SJSA1 (cell line): ENCODE data around the gene PELI1. TPM values are rescaled to one million over a fixed set of nuclear protein-coding genes. Genes with fewer than 3 reads are reported as not detected.
A peak's percentile ranks its signal among the peaks of the same experiment; 100 is the strongest.

ENCODE experiments used
- DNase-seq, 2 experiments: peaks; one replicate each; pipeline ENCODE4 v3.0.0-alpha.2; 2015 to 2020; ENCODE audit warnings: low spot score in 2 of 2, low read depth in 1 of 2
- H3K27ac ChIP-seq: fragments of 250-450 bp; sonication (Bioruptor Pico); 2 replicates; pipeline ENCODE4 v1.5.1; 2020; ENCODE audit warnings: mild to moderate bottlenecking, moderate library complexity
- H3K27me3 ChIP-seq: fragments of 250-450 bp; sonication (Bioruptor Pico); replicated peaks from 2 replicates; pipeline ENCODE4 v1.5.1; 2020; ENCODE audit warnings: mild to moderate bottlenecking, moderate library complexity
- H3K36me3 ChIP-seq: fragments of 250-450 bp; sonication (Bioruptor Pico); 2 replicates; pipeline ENCODE4 v1.5.1; 2020; ENCODE audit warnings: mild to moderate bottlenecking
- H3K4me1 ChIP-seq: fragments of 250-450 bp; sonication (Bioruptor Pico); replicated peaks from 2 replicates; pipeline ENCODE4 v1.6.1; 2021; ENCODE audit warnings: mild to moderate bottlenecking
- H3K4me3 ChIP-seq: fragments of 250-450 bp; sonication (Bioruptor Pico); 2 replicates; pipeline ENCODE4 v1.5.1; 2020; ENCODE audit warnings: mild to moderate bottlenecking
- H3K9me3 ChIP-seq: fragments of 250-450 bp; sonication (Bioruptor Pico); replicated peaks from 2 replicates; pipeline ENCODE4 v1.5.1; 2020; ENCODE audit warnings: mild to moderate bottlenecking
- total RNA-seq: library from RNA; depleted of rRNA; stranded (reverse); fragments of >200 nt; shearing (Covaris generic); gene quantifications from 2 replicates; pipeline ENCODE4 v1.2.3, GENCODE V29; 2014

Gene PELI1
- total RNA-seq, 1 experiment from 2014 or later: 10.4 TPM

DNA sequence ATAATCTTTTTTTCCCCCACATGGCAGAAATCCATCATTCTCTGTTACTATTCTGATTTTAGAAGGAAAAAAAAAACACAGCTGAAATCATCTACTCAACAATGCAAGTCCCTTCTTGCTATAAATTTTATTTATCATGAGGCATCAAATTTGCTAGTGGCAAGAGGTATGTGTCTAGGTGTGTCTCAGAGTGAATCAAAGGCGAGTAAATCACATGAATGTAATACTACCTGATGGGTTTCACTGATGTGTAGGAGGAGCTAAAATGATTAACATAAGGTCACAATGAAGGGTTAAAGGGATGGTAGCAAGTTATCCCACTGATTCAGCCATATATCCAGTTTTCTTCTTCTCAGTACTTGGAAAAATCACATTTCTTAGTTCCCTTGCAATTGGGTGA is 24.5 kb upstream of the PELI1 start:
- H3K27me3 ChIP-seq: no peaks in the 10 kb centered on the region
- no peaks in the 10 kb centered on the region for H3K9me3 ChIP-seq
- 0 out of 2 replicates have a peak, but pooled peaks cover 3% of the 10 kb centered on the region for H3K4me1 ChIP-seq
- no peak overlapping the region for H3K4me3 ChIP-seq
- no peak overlapping the region for H3K27ac ChIP-seq
- no peaks in the 10 kb centered on the region for H3K36me3 ChIP-seq
- no peak for DNase-seq

DNA sequence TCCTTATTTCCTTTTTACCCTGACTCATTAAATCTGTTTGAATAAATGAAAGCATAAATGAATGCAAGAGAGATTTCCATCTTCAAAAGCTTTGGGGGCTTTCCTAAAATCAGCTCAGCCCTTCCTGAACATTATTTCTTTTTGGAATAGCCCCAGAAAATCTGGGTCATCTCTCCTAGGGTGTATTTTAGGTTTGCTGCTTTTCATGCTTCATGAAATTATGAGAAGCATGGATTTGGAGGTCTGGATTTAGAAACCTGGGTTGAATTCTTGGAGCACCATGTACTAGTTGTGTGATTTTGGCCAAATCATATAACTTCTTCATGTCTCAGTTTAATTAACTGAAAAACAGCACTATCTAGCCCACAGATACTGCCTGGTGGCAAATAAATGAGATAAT is 24.0 kb upstream of the PELI1 start:
- Histone ChIP-seq H3K9me3 (no peaks in the 10 kb centered on the region), H3K4me3 (no peak overlapping the region), H3K4me1 (0 out of 2 replicates have a peak, but pooled peaks cover 3% of the 10 kb centered on the region), H3K36me3 (no peaks in the 10 kb centered on the region), H3K27me3 (no peaks in the 10 kb centered on the region), H3K27ac (no peak overlapping the region)
- no peak for DNase-seq

DNA sequence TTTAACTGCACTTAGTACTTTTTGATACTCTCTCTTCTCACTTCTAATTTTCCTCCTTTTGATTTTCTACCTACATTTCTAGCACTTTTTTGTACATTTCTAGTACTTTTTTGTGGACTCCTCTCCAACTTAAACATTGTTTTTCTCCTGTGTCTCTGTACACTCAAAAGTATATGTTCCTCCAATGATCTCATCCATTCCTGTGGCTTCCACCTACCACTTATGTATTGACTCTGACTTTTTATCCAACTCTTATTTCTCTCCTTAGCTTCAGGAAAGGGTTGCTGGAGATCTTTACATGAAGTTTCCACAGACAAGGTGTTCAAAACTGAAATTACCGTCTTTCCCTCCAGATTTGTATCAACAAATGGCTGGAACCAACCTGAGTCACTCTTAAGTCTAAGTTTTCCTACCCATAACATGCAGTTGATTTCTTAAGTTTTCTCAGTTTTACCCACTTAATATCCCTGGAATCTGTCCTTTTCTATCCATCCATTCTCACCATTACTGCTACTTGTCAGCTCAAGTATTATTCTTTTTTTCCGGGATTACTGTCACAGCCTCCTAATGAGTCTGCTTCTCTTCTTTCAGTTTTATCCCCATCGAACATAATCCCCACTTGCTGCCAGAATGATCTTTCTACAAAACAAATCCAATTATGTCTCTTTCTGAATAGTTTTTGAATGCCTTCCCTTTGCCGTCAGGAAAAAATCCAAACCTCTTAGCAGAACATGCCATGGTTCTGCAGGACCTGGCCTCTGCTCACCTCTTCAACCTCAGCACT is 22.6 kb upstream of the PELI1 start:
- H3K4me3 ChIP-seq: no peak overlapping the region
- H3K27ac ChIP-seq: no peak overlapping the region
- H3K36me3 ChIP-seq: no peaks in the 10 kb centered on the region
- no peaks in the 10 kb centered on the region for H3K9me3 ChIP-seq
- no peaks in the 10 kb centered on the region for H3K27me3 ChIP-seq
- no peak for DNase-seq
- H3K4me1 ChIP-seq: 0 out of 2 replicates have a peak, but pooled peaks cover 3% of the 10 kb centered on the region

DNA sequence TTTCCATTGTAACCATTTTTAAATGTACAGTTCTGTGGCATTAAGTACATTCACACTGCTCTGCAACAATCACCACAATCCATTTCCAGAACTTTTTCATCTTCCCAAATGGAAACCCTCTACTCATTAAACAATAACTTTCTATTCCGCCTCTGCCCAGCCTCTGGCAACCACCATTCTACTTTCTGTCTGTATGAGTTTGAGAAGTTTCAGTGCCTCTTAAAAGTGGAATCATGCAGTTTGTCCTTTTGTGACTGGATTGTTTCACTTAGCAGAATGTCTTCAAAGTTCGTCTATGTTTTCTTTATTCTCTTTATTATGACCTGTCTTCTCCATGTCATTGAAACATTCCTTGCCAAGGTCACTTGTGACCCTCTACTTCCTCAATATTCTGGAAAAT is 22.0 kb upstream of the PELI1 start:
- H3K4me1 ChIP-seq: 0 out of 2 replicates have a peak, but pooled peaks cover 3% of the 10 kb centered on the region
- H3K4me3 ChIP-seq: no peak overlapping the region
- H3K9me3 ChIP-seq: no peaks in the 10 kb centered on the region
- no peaks in the 10 kb centered on the region for H3K36me3 ChIP-seq
- H3K27me3 ChIP-seq: no peaks in the 10 kb centered on the region
- DNase-seq: no peak
- no peak overlapping the region for H3K27ac ChIP-seq

DNA sequence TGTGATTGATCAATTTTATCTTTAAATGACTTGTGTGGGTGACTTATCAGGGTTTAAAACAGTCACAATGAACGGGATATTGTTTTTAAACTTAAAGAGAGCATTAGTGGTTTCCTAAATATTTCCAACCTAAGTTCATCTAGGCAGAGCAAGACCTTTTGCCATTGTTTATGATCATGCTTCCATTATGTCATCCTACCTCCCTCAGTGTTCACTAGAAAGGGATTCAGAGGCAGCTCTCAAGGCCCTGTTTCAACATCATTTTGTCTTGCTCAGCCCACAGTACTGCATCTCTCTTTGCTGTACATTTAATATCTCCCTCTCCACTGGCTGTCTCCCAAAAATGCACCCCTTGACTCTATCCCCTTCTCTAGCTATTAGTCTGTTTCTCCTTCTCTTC is 21.5 kb upstream of the PELI1 start:
- no peaks in the 10 kb centered on the region for H3K9me3 ChIP-seq
- H3K27me3 ChIP-seq: no peaks in the 10 kb centered on the region
- 0 out of 2 replicates have a peak, but pooled peaks cover 3% of the 10 kb centered on the region for H3K4me1 ChIP-seq
- no peak overlapping the region for H3K4me3 ChIP-seq
- H3K36me3 ChIP-seq: no peaks in the 10 kb centered on the region
- peak in 1 of 2 experiments; percentile 4 for DNase-seq
- no peak overlapping the region for H3K27ac ChIP-seq

DNA sequence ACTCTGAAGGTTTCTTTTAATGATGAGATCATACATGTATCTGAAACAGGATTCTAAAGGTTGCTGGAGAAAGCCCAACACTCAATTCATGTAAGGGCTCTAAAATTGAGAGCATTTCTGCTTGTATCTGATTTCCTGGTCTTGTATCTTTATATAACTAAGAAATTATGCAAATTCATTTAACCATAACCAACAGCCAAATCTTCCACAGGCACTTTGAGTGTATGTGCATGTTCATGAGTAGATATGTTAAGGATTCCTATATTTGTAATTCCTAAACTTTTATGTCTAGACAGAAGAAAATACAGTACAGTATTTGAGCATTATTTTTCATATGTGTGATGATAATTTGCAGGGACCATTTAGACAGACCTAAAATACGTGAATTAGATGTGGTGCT is 20.4 kb upstream of the PELI1 start:
- Histone ChIP-seq H3K4me3 (no peak overlapping the region), H3K27ac (no peak overlapping the region), H3K4me1 (0 out of 2 replicates have a peak, but pooled peaks cover 3% of the 10 kb centered on the region), H3K9me3 (no peaks in the 10 kb centered on the region), H3K27me3 (no peaks in the 10 kb centered on the region), H3K36me3 (no peaks in the 10 kb centered on the region)
- no peak for DNase-seq

DNA sequence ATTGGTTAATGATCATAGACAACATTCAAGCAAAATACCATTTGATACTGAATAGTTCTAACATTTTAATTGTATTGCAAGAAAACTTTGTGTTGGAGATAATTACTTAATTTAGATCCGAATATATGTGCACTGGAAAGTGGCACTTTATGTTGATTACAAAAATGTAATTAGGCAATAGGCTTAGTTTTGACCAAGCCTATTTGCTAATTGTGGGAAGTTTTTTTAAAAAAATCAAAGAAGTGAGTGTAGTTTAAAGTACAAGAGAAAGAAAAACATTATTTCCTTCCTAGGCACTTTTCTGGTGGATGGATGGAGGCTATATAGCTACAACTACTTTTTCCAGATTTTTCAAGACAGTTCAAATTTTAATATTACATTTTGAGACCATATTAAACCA is 18.3 kb upstream of the PELI1 start:
- Histone ChIP-seq H3K9me3 (no peaks in the 10 kb centered on the region), H3K4me3 (no peak overlapping the region), H3K27ac (no peak overlapping the region), H3K36me3 (no peaks in the 10 kb centered on the region), H3K27me3 (no peaks in the 10 kb centered on the region), H3K4me1 (0 out of 2 replicates have a peak, but pooled peaks cover 3% of the 10 kb centered on the region)
- no peak for DNase-seq

DNA sequence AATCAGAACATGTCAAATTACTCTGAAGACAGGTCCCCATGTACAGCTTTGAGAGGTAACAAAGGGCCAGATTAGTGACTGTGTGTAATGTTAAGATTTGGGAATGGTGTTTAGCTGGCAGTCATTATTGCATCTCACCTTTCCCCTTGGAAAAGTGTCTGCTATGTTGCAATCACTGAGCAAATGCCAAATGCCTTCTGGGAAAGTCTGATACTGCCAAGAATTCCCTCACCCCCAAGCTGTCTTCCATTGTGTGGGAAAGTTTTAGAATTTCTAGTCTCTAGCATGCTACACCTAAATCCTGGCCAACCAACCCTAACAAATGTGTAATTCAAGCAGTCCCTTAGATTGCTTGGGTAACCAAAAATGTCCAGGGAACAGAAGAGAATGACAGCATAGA is 13.6 kb upstream of the PELI1 start:
- H3K36me3 ChIP-seq: no peaks in the 10 kb centered on the region
- no peak for DNase-seq
- H3K4me1 ChIP-seq: no peaks in the 10 kb centered on the region
- no peak overlapping the region for H3K4me3 ChIP-seq
- H3K9me3 ChIP-seq: no peaks in the 10 kb centered on the region
- no peaks in the 10 kb centered on the region for H3K27me3 ChIP-seq
- no peak overlapping the region for H3K27ac ChIP-seq

DNA sequence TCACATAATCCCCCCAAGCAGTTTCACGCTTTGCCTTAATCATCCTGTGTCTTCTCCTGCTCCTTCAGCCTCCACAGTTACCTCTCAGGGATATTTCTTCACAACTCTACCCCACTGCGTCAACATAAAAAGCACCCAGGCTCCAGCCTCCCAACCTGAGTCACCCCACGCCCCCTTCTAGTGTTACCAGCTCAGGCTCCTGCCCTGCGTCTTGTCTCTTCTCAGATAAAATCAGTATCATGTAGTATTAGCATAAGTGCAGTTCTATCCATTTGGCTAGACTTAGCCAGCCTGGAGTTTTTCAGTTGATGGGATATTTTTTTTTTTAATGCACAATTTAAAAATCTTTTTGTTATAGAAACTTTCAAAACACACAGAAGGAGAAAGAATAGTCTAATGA is 9.6 kb upstream of the PELI1 start:
- Histone ChIP-seq H3K36me3 (no peaks in the 10 kb centered on the region), H3K9me3 (no peaks in the 10 kb centered on the region), H3K4me1 (no peaks in the 10 kb centered on the region), H3K27me3 (peaks cover 5% of the 10 kb centered on the region; the same call in 1 of the 2 replicates), H3K27ac (no peak overlapping the region), H3K4me3 (no peak overlapping the region)
- DNase-seq: no peak

DNA sequence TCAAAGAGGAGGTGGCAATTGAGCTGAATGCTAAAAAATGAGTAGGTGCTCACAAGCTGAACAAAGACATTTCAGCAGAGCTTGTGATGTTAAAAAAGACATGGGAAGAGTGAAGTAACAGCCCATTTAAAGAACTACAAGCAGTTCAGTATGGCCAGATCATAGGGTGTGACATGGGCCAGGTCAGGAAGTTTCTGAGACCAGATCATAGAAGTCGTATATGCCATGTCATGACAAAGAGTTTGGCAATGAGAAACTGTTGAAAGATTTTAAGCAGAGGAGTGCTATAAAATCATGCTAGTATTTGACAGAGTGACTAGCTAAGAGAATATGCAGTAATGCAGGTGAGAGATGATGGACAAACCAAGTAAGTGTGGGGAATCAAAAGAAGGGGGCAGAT is 7.3 kb upstream of the PELI1 start:
- no peak for DNase-seq
- Histone ChIP-seq H3K27ac (no peak overlapping the region), H3K4me1 (no peaks in the 10 kb centered on the region), H3K4me3 (no peak overlapping the region), H3K27me3 (peaks cover 5% of the 10 kb centered on the region; the same call in 1 of the 2 replicates), H3K9me3 (no peaks in the 10 kb centered on the region), H3K36me3 (no peaks in the 10 kb centered on the region)

DNA sequence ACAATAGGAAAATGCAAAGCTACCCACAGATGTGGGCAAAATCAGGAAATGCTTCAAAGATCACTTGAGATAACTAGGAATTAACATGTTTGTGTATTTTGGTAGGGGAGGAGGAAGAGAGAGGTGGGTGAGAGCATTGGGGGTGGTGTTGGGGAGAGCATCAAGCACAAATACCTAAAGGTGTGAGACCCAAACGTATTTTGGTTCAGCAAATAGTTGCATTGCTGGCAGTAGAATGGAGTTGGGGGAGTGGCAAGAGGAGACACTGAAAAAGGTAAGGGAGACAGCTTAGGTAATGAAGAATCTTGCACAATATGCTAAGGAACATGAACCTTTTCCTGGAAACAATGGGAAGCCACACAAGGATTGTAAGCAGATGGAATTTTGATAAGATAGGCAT is 1.5 kb upstream of the PELI1 start:
- no peak overlapping the region for H3K4me3 ChIP-seq
- H3K9me3 ChIP-seq: no peaks in the 10 kb centered on the region
- peaks cover 10% of the 10 kb centered on the region for H3K4me1 ChIP-seq
- DNase-seq: no peak
- peaks cover 5% of the 10 kb centered on the region; the same call in 1 of the 2 replicates for H3K27me3 ChIP-seq
- peaks cover 9% of the 10 kb centered on the region for H3K36me3 ChIP-seq
- no peak overlapping the region for H3K27ac ChIP-seq

DNA sequence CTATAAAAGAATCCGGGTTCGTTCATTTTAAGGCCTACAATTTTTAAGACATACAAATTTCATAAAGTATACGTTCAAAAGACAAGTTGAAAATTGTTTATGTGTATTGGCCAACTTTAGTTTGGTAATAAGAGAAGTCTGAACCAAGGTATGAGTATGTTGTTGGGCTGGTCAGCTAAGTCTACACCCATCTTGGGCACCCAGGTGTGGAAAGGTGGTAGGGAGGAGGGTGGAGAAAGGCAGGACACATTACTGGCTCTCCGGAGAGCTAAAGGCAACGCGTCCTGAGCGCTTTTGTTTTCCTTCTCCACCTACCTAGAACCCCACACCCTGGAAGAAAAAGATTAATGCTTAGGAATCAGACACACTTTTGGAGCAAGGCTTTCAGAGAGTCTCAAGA is 899 bp upstream of the PELI1 start:
- no peak for DNase-seq
- H3K9me3 ChIP-seq: no peaks in the 10 kb centered on the region
- H3K4me1 ChIP-seq: peaks cover 10% of the 10 kb centered on the region
- no peak overlapping the region for H3K4me3 ChIP-seq
- no peak overlapping the region for H3K27ac ChIP-seq
- H3K36me3 ChIP-seq: peaks cover 9% of the 10 kb centered on the region
- H3K27me3 ChIP-seq: peaks cover 4% of the 10 kb centered on the region; the same call in 1 of the 2 replicates

DNA sequence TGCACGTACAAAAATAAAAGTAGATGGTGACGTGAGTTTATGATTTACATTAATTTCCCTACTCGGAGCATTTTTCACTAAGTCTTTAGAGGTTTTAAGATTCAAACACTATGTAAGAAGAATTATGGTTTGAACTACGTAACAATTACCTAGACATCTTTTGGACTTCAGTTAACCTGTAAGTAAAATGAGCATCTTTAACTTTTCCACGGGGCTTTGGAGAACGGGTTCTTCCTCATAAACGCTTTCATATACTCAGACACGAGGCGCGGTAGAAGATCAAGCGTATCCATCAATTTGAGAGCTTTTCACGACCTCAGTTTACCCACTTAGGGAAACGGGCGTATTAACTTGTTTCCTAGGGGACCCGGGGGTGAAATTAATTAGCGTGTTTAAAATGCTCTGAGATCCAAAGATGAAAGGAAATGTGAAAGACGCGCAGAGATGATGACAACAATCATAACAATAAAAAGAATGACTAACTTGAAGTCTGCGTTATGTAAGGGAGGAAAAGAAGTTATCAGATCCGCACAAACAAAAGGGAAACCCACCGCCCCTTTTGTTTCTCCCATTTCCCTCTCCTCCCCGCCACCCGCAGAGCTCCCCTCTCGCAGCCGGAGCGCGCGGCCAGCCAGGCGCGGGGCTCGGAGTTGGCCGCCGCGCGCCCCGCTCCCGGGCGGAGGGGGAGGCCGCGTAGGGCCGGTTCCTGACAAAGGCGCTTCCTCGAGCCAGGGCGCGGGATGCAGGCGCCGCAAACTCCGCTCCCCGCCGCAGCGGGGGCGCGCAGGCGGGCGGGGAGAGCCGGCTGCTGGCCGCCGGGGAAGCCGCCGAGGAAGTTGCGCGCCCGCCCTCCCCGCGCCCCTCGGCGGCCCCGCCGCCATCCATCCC is 807 bp downstream of the PELI1 start:
- peak in 1 of 2 experiments; percentile 46 for DNase-seq
- Histone ChIP-seq H3K9me3 (no peaks in the 10 kb centered on the region), H3K27ac (peak overlapping the region; percentile 72), H3K27me3 (no peaks in the 10 kb centered on the region), H3K4me1 (peaks cover 10% of the 10 kb centered on the region), H3K4me3 (peak overlapping the region; percentile 99), H3K36me3 (peaks cover 9% of the 10 kb centered on the region)

DNA sequence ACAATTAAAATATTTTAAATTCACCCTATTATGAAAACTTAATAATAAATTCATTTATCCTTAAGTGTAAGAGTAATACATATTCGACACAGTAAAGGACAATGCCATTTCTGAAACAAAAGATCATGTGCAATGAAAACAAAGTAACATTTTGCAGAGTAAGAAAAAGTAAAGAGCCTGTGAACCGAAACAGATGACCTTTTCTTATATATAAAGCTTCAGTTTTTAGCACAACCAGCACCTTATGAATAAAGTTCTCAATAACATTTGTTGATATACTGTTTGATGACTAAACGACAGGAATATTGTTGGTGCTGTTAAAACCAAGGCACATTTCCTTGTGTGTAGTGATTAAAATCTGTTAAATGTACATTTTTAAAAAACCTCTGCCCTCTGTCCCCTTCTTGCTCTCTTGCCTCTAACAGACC is 1.5 kb downstream of the PELI1 start:
- H3K27me3 ChIP-seq: no peaks in the 10 kb centered on the region
- H3K4me1 ChIP-seq: peaks cover 10% of the 10 kb centered on the region
- peak overlapping the region; percentile 99 for H3K4me3 ChIP-seq
- peaks cover 9% of the 10 kb centered on the region for H3K36me3 ChIP-seq
- no peaks in the 10 kb centered on the region for H3K9me3 ChIP-seq
- H3K27ac ChIP-seq: peak overlapping the region; percentile 72; the same call in 1 of the 2 replicates
- no peak for DNase-seq
